Measurements from ENCODE around the gene PPIG.
"Not testable (repeated sequence)": the region's sequence is repeated elsewhere in the genome, so short reads cannot be mapped to it uniquely, and the experiment has no call there.

The PPIG gene

GRCh38 chr2:169584005-169584877 lies at the start of gene PPIG:
TSS of gene PPIG (plus strand) at chr2:169584351. CDS start at chr2:169604042, 19,691 bp downstream.
- peak; percentile 91 for DNase-seq

DNA sequence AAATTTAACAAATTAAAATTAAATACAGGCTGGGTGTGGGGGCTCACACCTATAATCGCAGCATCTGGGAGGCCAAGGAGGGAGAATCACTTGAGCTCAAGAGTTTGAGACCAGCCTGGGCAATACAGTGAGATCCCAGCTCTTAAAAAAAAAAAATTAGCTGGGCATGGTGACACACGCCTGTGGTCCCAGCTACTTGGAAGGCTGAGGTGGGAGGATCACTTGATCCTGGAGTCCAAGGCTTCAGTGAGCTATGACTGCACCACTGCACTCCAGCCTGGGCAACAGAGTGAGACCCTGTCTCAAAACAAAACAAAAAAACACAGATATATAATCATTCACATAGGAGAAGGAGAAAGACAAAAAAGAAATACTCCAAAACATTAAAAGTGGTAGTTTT lies 44.7 kb upstream of the PPIG start:
- DNase-seq = not testable (repeated sequence)

GRCh38 chr2:169540146-169540545 lies 44.0 kb upstream of the PPIG start:
- DNase-seq = no peak

- no peak for DNase-seq
Measured at GRCh38 chr2:169542433-169542832, 41.7 kb upstream of the PPIG start.

DNA sequence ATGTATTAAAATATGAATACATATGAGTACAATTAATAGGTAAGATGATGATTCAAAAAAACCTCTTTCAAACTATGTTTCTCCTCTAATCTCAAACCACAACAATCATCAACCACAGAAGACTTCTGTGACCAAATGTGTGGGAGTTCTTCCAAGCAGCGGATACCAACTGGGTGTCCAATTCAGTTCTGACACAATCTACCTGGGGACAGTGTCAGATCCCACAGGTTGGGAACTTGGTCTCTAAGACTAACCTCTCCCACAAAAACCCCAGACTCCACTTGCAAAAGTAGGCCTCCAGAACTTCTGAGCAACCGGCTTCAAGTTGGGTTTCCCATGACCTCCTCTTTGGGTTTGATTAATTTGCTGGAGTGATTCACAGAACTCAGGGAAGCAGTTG lies 37.4 kb upstream of the PPIG start:
- DNase-seq = no peak

GRCh38 chr2:169561364-169561763 lies 22.8 kb upstream of the PPIG start:
- DNase-seq = no peak

- not testable (repeated sequence) for DNase-seq
Measured at GRCh38 chr2:169562084-169562483, 22.1 kb upstream of the PPIG start.

- no peak for DNase-seq
Measured at GRCh38 chr2:169562519-169562918, 21.6 kb upstream of the PPIG start.

GRCh38 chr2:169565686-169566085 lies 18.5 kb upstream of the PPIG start:
- DNase-seq = no peak

GRCh38 chr2:169569948-169570347 lies 14.2 kb upstream of the PPIG start:
- DNase-seq = no peak

DNA sequence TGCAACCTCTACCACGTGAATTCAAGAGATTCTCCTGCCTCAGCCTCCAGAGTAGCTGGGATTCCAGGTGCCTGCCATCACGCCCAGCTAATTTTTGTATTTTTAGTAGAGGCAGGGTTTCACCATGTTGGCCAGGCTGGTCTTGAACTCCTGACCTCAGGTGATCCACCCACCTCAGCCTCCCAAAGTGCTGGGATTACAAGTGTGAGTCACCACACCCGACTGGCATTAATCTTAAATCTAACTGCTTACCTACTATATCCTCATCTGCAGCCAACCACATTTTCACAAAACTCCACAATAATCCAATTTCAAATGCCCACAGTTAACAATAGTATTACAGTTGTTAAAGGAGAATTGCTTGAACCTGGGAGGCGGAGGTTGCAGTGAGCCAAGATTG lies 13.4 kb upstream of the PPIG start:
- not testable (repeated sequence) for DNase-seq

GRCh38 chr2:169571571-169571970 lies 12.6 kb upstream of the PPIG start:
- DNase-seq = no peak

DNA sequence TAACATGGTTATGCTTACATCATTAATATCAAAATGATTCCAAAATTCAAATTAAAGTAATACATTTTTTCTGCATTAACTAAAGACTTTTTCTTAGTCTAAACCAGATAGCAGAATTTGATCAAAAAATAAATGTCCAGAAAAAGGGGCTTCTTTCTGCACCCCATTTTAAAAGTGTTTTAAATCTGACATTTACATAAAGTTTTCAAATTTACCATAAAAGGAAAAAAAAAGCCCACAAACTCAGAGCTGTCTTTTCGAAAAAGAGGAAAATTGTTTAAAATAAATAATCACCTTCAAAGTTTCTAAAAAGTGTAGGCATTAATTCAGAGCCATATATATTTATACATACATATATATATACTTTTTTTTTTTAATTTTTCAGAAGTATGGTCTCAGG lies 12.0 kb upstream of the PPIG start:
- no peak for DNase-seq

DNA sequence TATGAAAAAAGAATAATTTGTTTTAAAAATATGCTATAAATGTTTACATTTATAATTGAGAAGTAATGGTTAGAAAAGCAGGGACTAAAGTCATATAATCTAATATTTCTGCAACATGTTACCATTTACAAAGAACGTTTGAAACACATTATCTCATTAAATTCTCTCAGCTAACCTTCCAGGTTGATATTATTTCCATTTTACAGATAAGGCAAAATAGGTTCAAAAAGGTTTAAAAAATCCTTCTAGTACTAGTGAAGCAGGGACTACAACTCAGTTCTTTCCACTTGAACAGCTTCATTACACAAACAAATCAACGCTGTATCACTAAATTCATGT lies 11.4 kb upstream of the PPIG start:
- no peak for DNase-seq

- DNase-seq = peak; percentile 84
Measured at GRCh38 chr2:169573160-169573973, 10.8 kb upstream of the PPIG start, which contains the start of gene FASTKD1. TSS of gene FASTKD1 (minus strand) at chr2:169573865. CDS start at chr2:169572029, 1,836 bp downstream.

- DNase-seq = no peak
Measured at GRCh38 chr2:169573974-169574299, 10.2 kb upstream of the PPIG start.

GRCh38 chr2:169574539-169574938 lies 9.6 kb upstream of the PPIG start:
- DNase-seq = not testable (repeated sequence)

DNA sequence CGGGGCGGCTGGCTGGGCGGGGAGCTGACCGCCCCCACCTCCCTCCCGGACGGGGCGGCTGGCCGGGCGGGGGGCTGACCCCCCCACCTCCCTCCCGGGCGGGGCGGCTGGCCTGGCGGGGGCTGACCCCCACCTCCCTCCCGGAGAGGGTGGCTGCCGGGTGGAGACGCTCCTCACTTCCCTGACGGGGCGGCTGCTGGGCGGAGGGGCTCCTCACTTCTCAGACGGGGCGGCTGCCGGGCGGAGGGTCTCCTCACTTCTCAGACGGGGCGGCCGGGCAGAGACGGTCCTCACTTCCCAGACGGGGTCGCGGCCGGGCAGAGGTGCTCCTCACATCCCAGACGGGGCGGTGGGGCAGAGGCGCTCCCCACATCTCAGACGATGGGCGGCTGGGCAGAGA lies 8.9 kb upstream of the PPIG start:
- not testable (repeated sequence) for DNase-seq

DNA sequence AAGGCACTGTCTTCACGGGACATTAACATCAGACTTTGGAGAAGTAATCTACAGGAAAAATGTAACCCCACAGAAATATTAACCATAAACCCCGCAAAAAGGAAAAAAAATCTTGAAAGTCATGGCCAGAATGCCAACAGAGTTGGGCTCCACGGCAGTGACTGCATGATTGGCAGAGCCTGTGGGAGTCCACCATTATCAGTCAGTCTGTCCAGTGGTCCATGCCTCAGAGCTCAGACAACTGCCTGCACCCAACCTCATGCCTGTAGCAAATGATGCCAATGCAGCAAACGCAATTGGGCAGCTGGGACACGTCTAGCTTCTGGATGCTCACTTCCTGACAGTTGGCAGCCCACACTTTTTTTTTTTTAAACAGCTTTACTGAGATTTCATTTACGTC lies 5.1 kb upstream of the PPIG start:
- no peak for DNase-seq

- not testable (repeated sequence) for DNase-seq
Measured at GRCh38 chr2:169582552-169583266, 1.4 kb upstream of the PPIG start.

DNA sequence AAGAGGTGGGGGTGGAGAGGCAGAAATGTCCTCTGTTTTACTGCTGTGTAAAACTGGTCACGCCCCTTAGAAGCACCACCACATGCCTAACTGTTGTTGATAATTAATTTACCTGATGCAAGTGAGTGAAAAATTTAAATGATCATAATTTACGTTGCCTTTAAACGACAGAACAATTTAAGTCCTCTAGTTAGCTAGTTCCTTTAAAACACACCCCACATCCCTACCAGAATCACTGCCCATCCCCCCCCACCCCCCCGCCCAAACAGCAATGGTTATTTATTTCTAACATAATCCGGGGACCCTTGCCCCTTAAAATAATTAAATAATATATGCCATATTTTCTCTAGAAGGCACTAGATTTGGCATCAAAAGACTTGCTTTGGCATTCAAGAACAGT lies 633 bp upstream of the PPIG start:
- no peak for DNase-seq

DNA sequence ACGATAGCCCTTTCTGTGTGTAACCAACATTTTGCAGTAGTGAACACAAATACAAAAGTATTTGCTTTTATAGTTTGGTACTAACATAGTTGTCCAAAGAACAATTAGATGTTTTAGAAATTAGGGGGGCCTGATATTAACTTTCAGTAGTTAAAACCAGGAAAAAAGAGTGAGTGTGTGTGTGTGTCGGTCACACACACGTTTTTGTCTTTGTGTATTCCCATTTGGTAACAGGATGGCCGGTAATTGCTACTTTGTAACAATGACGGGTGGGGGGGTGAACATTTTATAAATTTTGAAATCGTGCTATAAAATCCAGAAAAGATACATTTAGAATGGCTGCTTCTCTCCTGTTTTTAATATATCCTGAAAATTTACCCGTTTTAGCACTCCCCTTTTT lies 1.5 kb downstream of the PPIG start:
- no peak for DNase-seq

DNA sequence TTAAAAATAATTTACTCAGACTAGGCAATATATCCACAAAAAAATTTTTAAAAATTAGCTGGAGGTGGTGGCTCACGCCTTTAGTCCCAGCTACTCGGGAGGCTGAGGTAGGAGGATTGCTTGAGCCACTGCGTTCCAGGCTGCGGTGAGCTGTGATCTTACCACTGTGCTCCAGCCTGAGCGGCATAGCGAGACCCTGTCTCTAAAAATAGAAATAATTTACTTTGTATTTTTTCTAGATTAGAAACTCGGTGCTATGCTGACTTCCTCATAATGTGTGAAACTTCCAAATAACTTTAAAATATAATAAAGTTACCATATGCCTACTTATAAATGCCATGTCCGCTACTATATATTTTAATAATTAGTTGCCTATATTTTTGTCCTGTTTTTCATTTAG lies 6.7 kb downstream of the PPIG start:
- DNase-seq = no peak

DNA sequence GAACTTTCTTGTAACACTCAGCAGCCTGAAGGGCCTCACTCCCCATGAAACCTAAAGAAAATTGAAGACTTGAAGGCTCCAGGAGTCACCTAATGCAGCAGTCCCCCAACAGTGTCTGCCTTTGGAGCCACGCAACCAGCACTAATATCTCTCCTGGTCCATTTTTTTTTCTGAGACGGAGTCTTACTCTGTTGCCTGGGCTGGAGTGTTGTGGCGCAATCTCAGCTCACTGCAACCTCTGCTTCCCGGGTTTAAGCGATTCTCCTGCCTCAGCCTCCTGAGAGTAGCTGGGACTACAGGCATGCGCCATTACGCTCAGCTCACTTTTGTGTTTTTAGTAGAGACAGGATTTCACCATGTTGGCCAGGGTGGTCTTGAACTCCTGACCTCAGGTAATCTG lies 12.4 kb downstream of the PPIG start:
- DNase-seq = not testable (repeated sequence)
